GM19238 (cell line): Measurements from ENCODE around the gene PISD.

Experiments
- DNase-seq: peaks from one replicate; pipeline ENCODE4 v3.0.0; 2011; ENCODE audit warnings: low spot score; ENCODE audit not compliant: insufficient read length

PISD gene

DNA sequence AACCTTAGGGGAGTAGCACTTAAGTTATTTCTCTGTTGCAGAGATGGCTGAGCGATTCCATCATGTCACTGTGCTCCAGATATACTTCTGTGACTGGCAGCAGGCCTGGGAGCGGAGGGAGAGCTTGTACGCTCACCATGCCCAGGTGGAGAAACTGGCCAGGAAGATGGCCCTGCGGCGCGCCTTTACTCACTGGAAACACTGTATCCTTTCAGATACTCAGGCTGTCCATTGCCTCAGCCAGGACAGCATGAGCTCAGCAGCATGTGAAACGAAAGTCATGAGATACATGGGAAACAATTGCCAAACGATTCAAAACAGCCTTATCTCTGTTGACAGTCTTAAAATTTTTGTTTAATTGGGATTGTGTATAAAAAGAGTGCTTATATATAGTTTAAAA lies 86.8 kb downstream of the PISD start:
- no peak for DNase-seq

GRCh38 chr22:31574055-31574670 lies 87.9 kb downstream of the PISD start:
- DNase-seq = no peak

GRCh38 chr22:31572939-31573338 lies 89.1 kb downstream of the PISD start:
- DNase-seq = no peak

GRCh38 chr22:31569126-31569525 lies 92.9 kb downstream of the PISD start:
- no peak for DNase-seq
